Endothelial cell of umbilical vein (primary cell): ENCODE data around the gene AMBP. TPM values are rescaled to one million over a fixed set of nuclear protein-coding genes. Genes with fewer than 3 reads are reported as not detected.

Source experiments
- BruUV-seq: library from RNA; stranded (reverse); fragments of 400-500 nt; replicated peaks from 2 replicates; lab custom pipeline; 2021; lab: Mats Ljungman, UMichigan
- CTCF ChIA-PET: fragments of 300-600, 350-600 bp; sonication (Branson Sonifier 250); formaldehyde crosslinking; loops from one replicate; lab custom pipeline; 2021; ENCODE audit warnings: antibody characterized with exemption, inconsistent platforms; lab: Charles Lee
- POLR2A ChIA-PET: fragments of 300-600, 350-600 bp; sonication (Branson Sonifier 250); formaldehyde crosslinking; loops from one replicate; lab custom pipeline; 2021; ENCODE audit warnings: antibody characterized with exemption, inconsistent platforms; lab: Charles Lee
- DNase-seq: peaks from one replicate; pipeline ENCODE4 v3.0.0-alpha.2; 2011; ENCODE audit warnings: low read depth, low spot score
- FAIRE-seq: peaks from 2 replicates; lab custom pipeline; 2011; peaks lifted over from hg19 to GRCh38; lab: Jason Lieb, UNC
- H2AFZ ChIP-seq: 2 replicates; pipeline ENCODE4 v1.6.0; 2012; ENCODE audit warnings: low read depth, low read length, control low read depth, inconsistent platforms
- H3K27ac ChIP-seq: 2 replicates; pipeline ENCODE4 v1.5.1; 2011; ENCODE audit warnings: low read depth, mild to moderate bottlenecking, control low read depth, low read length, moderate library complexity; ENCODE audit not compliant: insufficient read depth
- H3K27me3 ChIP-seq, 2 experiments: 2 replicates each; pipeline versions ENCODE4 v1.6.0 to v1.6.1; 2011; ENCODE audit warnings: low read length in 2 of 2, mixed read lengths in 1 of 2; ENCODE audit not compliant: control insufficient read depth in 2 of 2, insufficient read depth in 2 of 2
- H3K36me3 ChIP-seq, 2 experiments: 2 replicates in 1 of 2; 3 replicates in 1 of 2; pipeline ENCODE4 v1.5.1; 2011; ENCODE audit warnings: low read length in 2 of 2, mild to moderate bottlenecking in 1 of 2, moderate library complexity in 1 of 2; ENCODE audit not compliant: control insufficient read depth in 2 of 2, insufficient read depth in 2 of 2; ENCODE audit errors: extremely low read depth in 1 of 2
- H3K4me1 ChIP-seq: 3 replicates; pipeline ENCODE4 v1.5.1; 2011; ENCODE audit warnings: mild to moderate bottlenecking, low read length; ENCODE audit not compliant: control insufficient read depth, insufficient read depth; ENCODE audit errors: extremely low read depth
- H3K4me2 ChIP-seq: 2 replicates; pipeline ENCODE4 v1.6.1; 2011; ENCODE audit warnings: low read length, control low read depth, mixed read lengths; ENCODE audit not compliant: insufficient read depth
- H3K4me3 ChIP-seq, 3 experiments: fragments of 200-600 bp in 1 of 3; sonication (generic), shearing (Covaris generic) in 1 of 3; replicated peaks in 1 of 3; 2 replicates each; pipeline ENCODE4 v1.5.1; 2011 to 2016; ENCODE audit warnings: control low read depth in 3 of 3, low read length in 3 of 3, mild to moderate bottlenecking in 2 of 3, inconsistent platforms in 1 of 3, low read depth in 1 of 3, moderate library complexity in 1 of 3; ENCODE audit not compliant: insufficient read depth in 1 of 3
- H3K79me2 ChIP-seq: 2 replicates; pipeline ENCODE4 v1.6.0; 2012; ENCODE audit warnings: low read length, inconsistent platforms; ENCODE audit not compliant: control insufficient read depth, insufficient read depth
- H3K9ac ChIP-seq: replicated peaks from 2 replicates; pipeline ENCODE3; 2011; ENCODE audit warnings: low read length, control low read depth; ENCODE audit not compliant: insufficient read depth; ENCODE audit errors: extremely low read depth
- H3K9me1 ChIP-seq: replicated peaks from 3 replicates; pipeline ENCODE4 v1.6.0; 2011; ENCODE audit warnings: mild to moderate bottlenecking, low read length; ENCODE audit not compliant: control insufficient read depth, insufficient read depth; ENCODE audit errors: extremely low read depth
- H3K9me3 ChIP-seq: replicated peaks from 2 replicates; pipeline ENCODE4 v1.5.1; 2012; ENCODE audit warnings: low read length, inconsistent platforms; ENCODE audit not compliant: control insufficient read depth, insufficient read depth
- H4K20me1 ChIP-seq: replicated peaks from 2 replicates; pipeline ENCODE3; 2011; ENCODE audit warnings: mild to moderate bottlenecking, low read length; ENCODE audit not compliant: control insufficient read depth, insufficient read depth; ENCODE audit errors: extremely low read depth
- EZH2 ChIP-seq: IDR thresholded peaks from 2 replicates; pipeline ENCODE4 v1.6.1; 2012; ENCODE audit warnings: borderline replicate concordance, low read depth, mild to moderate bottlenecking, moderate library complexity, low read length, inconsistent platforms; ENCODE audit not compliant: severe bottlenecking
- FOS ChIP-seq: IDR thresholded peaks from 2 replicates; pipeline ENCODE4 v1.6.1; 2011; ENCODE audit warnings: mild to moderate bottlenecking, low read length, moderate library complexity, borderline replicate concordance; ENCODE audit not compliant: insufficient read depth
- GATA2 ChIP-seq: IDR thresholded peaks from 2 replicates; pipeline ENCODE4 v1.7.0; 2011; ENCODE audit warnings: low read depth, mild to moderate bottlenecking, moderate library complexity, mixed read lengths, low read length; ENCODE audit not compliant: insufficient read length, insufficient read depth
- JUN ChIP-seq: IDR thresholded peaks from 2 replicates; pipeline ENCODE4 v1.6.1; 2011; ENCODE audit warnings: borderline replicate concordance, low read depth; ENCODE audit not compliant: insufficient read length, insufficient read depth
- MAX ChIP-seq: IDR thresholded peaks from 2 replicates; pipeline ENCODE4 v1.6.1; 2011; ENCODE audit not compliant: insufficient read depth, insufficient read length
- MYC ChIP-seq: IDR thresholded peaks from one replicate; pipeline ENCODE4 v1.6.1; 2011; ENCODE audit warnings: mild to moderate bottlenecking, low read depth, low read length
- POLR2A ChIP-seq: IDR thresholded peaks from 2 replicates; pipeline ENCODE4 v1.6.1; 2012; ENCODE audit warnings: low read depth, mild to moderate bottlenecking, control low read depth, low read length
- POLR2AphosphoS5 ChIP-seq: IDR thresholded peaks from 2 replicates; pipeline ENCODE4 v1.6.1; 2012; ENCODE audit warnings: low read depth, mild to moderate bottlenecking, control low read depth, low read length, moderate library complexity; ENCODE audit not compliant: insufficient read depth
- dilution Hi-C: fragments of 300-500 bp; cut with MboI; formaldehyde crosslinking; loops from one replicate; pipeline ENCODE4 v1.15.0; 2019; ENCODE audit warnings: low sequenced_read_pairs; ENCODE audit not compliant: extremely low pct_ligation_motif_present
- intact Hi-C: fragments of 100-400 bp; cut with micrococcal nuclease; formaldehyde crosslinking; loops from one replicate; pipeline ENCODE4 v1.10.0; 2022
- polyA plus RNA-seq, 4 experiments: library from polyadenylated mRNA; depleted of rRNA in 3 of 4; stranded (reverse) in 3 of 4; unstranded in 1 of 4; fragments of >200 nt; gene quantifications; 2 replicates each; pipeline versions ENCODE4 v1.2.1 to v1.2.3, GENCODE V29; 2011 to 2012; ENCODE audit warnings: missing spikeins in 1 of 4
- total RNA-seq: library from RNA; stranded (reverse); gene quantifications from 2 replicates; pipeline ENCODE4 v1.2.3, GENCODE V29; 2021
- TF ChIP-seq, protein P1 (sequence below), 2 donors: IDR thresholded peaks; 1 replicate in 1 of 2; 2 replicates in 1 of 2; pipeline ENCODE4 v1.5.1; 2011; ENCODE audit warnings: low read length in 2 of 2, mild to moderate bottlenecking in 2 of 2, moderate library complexity in 2 of 2, control low read depth in 1 of 2, inconsistent platforms in 1 of 2, low read depth in 1 of 2; ENCODE audit not compliant: insufficient read depth in 1 of 2; ENCODE audit errors: extremely low read depth in 1 of 2

Gene AMBP
- total and polyA plus RNA-seq, 2 donors (not counting 3 experiments of a cell fraction or from before 2014, with no cell fraction given) = not detected

- Histone ChIP-seq H3K9ac (no peak overlapping the region), H3K4me3 (no peak overlapping the region), H3K4me2 (no peak overlapping the region), H3K9me3 (peaks cover 3% of the 10 kb centered on the region), H3K4me1 (peaks cover 20% of the 10 kb centered on the region), H3K9me1 (no peaks in the 10 kb centered on the region), H2AFZ (no peak overlapping the region), H3K79me2 (no peaks in the 10 kb centered on the region), H4K20me1 (no peaks in the 10 kb centered on the region), H3K36me3 (no peaks in the 10 kb centered on the region), H3K27ac (no peak overlapping the region), H3K27me3 (no peaks in the 10 kb centered on the region)
- dilution Hi-C loops (no loop called here), intact Hi-C loops (no loop called here)
- FAIRE-seq (peak; percentile 28), DNase-seq (no peak)
- ChIA-PET CTCF (interaction anchor here (1.8 kb wide), 1 partner anchor 188 kb away, joined by 9 read pairs; no protein-coding TSS in a partner anchor), POLR2A (no interaction called here)
- BruUV-seq = no TSS peak
- TF ChIP-seq EZH2 = no peak
- no peak for TF ChIP-seq MYC
- no peak for TF ChIP-seq FOS
- TF ChIP-seq, protein P1, sequence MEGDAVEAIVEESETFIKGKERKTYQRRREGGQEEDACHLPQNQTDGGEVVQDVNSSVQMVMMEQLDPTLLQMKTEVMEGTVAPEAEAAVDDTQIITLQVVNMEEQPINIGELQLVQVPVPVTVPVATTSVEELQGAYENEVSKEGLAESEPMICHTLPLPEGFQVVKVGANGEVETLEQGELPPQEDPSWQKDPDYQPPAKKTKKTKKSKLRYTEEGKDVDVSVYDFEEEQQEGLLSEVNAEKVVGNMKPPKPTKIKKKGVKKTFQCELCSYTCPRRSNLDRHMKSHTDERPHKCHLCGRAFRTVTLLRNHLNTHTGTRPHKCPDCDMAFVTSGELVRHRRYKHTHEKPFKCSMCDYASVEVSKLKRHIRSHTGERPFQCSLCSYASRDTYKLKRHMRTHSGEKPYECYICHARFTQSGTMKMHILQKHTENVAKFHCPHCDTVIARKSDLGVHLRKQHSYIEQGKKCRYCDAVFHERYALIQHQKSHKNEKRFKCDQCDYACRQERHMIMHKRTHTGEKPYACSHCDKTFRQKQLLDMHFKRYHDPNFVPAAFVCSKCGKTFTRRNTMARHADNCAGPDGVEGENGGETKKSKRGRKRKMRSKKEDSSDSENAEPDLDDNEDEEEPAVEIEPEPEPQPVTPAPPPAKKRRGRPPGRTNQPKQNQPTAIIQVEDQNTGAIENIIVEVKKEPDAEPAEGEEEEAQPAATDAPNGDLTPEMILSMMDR (IDR thresholded peaks at IDR 0.05; ENCODE audit: extremely low read depth in 1 of 2, insufficient read depth in 1 of 2, low read depth in 1 of 2, low read length in 2 of 2) = no peak
- no peak for TF ChIP-seq JUN
- TF ChIP-seq MAX = no peak
- no peak for TF ChIP-seq GATA2
- no peak for TF ChIP-seq POLR2A
- no peak for TF ChIP-seq POLR2AphosphoS5
Measured at GRCh38 chr9:114102484-114102883, 24.4 kb upstream of the AMBP start.
